ENCODE results near the gene AWAT2.

Gene AWAT2

DNA sequence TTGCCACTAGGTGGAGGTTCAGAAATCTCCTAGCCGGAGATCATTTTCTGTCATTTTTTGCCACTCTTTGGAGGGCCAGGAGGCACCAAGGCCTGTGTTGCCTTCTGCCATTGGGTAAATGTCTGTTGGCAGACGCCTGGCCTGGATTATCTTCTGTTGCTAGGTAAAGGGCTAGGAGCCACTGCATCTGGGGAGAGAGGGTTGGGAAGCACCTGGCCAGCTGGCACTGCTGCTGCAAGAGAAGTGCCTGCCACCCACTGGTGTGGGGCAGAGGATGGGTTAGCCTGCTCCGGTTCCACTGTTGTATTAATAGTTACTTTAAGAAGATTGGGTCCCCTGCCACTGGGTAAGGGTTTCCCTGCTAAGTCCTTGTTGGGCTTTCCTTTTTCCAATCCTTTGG is 58.1 kb downstream of the AWAT2 start:
- no peak for DNase-seq
- Histone ChIP-seq H3F3A (ENCODE audit: insufficient read depth, low read length) (no peaks in the 10 kb centered on the region), H3K4me1 (ENCODE audit: low read length) (no peaks in the 10 kb centered on the region), H3K27ac (ENCODE audit: low read length) (no peak overlapping the region), H3K4me3 (ENCODE audit: low read length) (no peak overlapping the region), H3K9me2 (replicated peaks; ENCODE audit: insufficient read depth, low read length) (no peaks in the 10 kb centered on the region), H3K4me2 (ENCODE audit: low read depth, low read length) (no peak overlapping the region), H3K9ac (ENCODE audit: low read length) (no peak overlapping the region), H2AFZ (ENCODE audit: low read length) (no peak overlapping the region), H3K9me3 (replicated peaks; ENCODE audit: insufficient read depth, low read length) (no peaks in the 10 kb centered on the region), H3K36me3 (replicated peaks; ENCODE audit: insufficient read depth, low read length) (no peaks in the 10 kb centered on the region), H3K27me3 (replicated peaks; ENCODE audit: insufficient read depth, low read length) (no peaks in the 10 kb centered on the region), H3K79me2 (ENCODE audit: low read length) (no peaks in the 10 kb centered on the region), H4K20me1 (ENCODE audit: insufficient read depth, low read length) (no peaks in the 10 kb centered on the region)
- TF ChIP-seq EZH2phosphoT487 (IDR thresholded peaks at IDR 0.05; ENCODE audit: low read length) (no peak), EZH2 (optimal IDR thresholded peaks at IDR 0.05; ENCODE audit: low read depth, low read length) (no peak)
- TF ChIP-seq, protein P1, sequence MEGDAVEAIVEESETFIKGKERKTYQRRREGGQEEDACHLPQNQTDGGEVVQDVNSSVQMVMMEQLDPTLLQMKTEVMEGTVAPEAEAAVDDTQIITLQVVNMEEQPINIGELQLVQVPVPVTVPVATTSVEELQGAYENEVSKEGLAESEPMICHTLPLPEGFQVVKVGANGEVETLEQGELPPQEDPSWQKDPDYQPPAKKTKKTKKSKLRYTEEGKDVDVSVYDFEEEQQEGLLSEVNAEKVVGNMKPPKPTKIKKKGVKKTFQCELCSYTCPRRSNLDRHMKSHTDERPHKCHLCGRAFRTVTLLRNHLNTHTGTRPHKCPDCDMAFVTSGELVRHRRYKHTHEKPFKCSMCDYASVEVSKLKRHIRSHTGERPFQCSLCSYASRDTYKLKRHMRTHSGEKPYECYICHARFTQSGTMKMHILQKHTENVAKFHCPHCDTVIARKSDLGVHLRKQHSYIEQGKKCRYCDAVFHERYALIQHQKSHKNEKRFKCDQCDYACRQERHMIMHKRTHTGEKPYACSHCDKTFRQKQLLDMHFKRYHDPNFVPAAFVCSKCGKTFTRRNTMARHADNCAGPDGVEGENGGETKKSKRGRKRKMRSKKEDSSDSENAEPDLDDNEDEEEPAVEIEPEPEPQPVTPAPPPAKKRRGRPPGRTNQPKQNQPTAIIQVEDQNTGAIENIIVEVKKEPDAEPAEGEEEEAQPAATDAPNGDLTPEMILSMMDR (IDR thresholded peaks at IDR 0.05; ENCODE audit: low read length) = no peak

All from MM.1S (cell line).